ENCODE data around the gene PRR5L.

PRR5L gene

GRCh38 chr11:36372101-36372771 is 76.1 kb downstream of the PRR5L start:
- Mint-ChIP-seq H3K9me3 (no peaks in the 10 kb centered on the region), H3K4me3 (no peak overlapping the region), H3K4me1 (peaks cover 10% of the 10 kb centered on the region), H3K27ac (ENCODE audit: low read depth) (no peak overlapping the region), H3K36me3 (ENCODE audit: insufficient read depth) (peaks cover 8% of the 10 kb centered on the region), H3K27me3 (no peaks in the 10 kb centered on the region)
- DNase-seq (ENCODE audit: low spot score in 2 of 2) (no peak), ATAC-seq (replicated peaks; ENCODE audit: extremely low read depth, poor library complexity, severe bottlenecking) (no peak)

- no peak for ATAC-seq (replicated peaks; ENCODE audit: extremely low read depth, poor library complexity, severe bottlenecking)
- Mint-ChIP-seq H3K4me3 (no peak overlapping the region), H3K9me3 (no peaks in the 10 kb centered on the region), H3K27ac (ENCODE audit: low read depth) (no peak overlapping the region), H3K27me3 (no peaks in the 10 kb centered on the region), H3K4me1 (peaks cover 10% of the 10 kb centered on the region), H3K36me3 (ENCODE audit: insufficient read depth) (peaks cover 12% of the 10 kb centered on the region)
- no peak for DNase-seq (ENCODE audit: low spot score in 2 of 2)
Observed at GRCh38 chr11:36373016-36374010, 77.2 kb downstream of the PRR5L start.

- Mint-ChIP-seq H3K36me3 (ENCODE audit: insufficient read depth) (peaks cover 19% of the 10 kb centered on the region), H3K27ac (ENCODE audit: low read depth) (no peak overlapping the region), H3K27me3 (no peaks in the 10 kb centered on the region), H3K9me3 (no peaks in the 10 kb centered on the region), H3K4me3 (no peak overlapping the region), H3K4me1 (peaks cover 13% of the 10 kb centered on the region)
- DNase-seq (ENCODE audit: low spot score in 2 of 2), result no peak
- ATAC-seq (replicated peaks; ENCODE audit: extremely low read depth, poor library complexity, severe bottlenecking), result no peak
Observed at GRCh38 chr11:36374726-36375125, 78.6 kb downstream of the PRR5L start.

DNA sequence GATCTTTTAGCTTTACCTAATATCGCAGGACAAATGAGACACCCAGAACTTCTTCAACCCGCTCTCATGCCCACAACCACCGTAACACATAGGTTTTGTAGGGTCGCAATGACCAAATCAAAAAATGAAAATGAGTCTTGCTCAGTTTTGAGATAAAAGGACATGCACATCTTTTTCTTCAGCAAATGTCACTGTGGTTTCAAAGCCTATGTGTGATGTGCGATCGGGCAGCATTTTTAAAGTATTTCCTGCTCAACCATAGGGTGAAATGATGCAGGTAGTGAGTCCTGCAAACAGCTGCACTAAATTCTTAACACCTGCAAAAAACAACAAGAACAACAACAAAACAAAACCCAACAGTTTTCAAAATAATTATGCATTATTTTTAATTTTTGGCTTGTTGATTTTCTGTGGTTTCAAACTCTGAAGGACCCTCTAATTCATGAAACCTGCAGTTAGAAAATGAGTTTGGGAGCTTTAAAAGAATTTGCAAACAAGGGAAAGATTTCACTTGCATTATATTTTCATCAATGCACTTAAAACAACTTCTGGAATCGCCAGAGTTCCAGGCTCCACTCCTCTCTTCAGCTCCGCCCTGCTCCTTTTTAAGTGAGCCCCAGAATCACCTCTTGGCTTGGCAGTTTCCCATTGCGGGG is 79.4 kb downstream of the PRR5L start:
- Mint-ChIP-seq H3K27ac (ENCODE audit: low read depth) (peak overlapping the region; percentile 93), H3K4me1 (peaks cover 15% of the 10 kb centered on the region), H3K9me3 (no peaks in the 10 kb centered on the region), H3K27me3 (no peaks in the 10 kb centered on the region), H3K4me3 (peak overlapping the region; percentile 99), H3K36me3 (ENCODE audit: insufficient read depth) (peaks cover 24% of the 10 kb centered on the region)
- no peak for DNase-seq (ENCODE audit: low spot score in 2 of 2)
- ATAC-seq (replicated peaks; ENCODE audit: extremely low read depth, poor library complexity, severe bottlenecking), result peak; percentile 33

- Mint-ChIP-seq H3K4me3 (peak overlapping the region; percentile 99), H3K9me3 (no peaks in the 10 kb centered on the region)
- DNase-seq (ENCODE audit: low spot score in 2 of 2), result no peak
Observed at GRCh38 chr11:36376009-36376887, 80.2 kb downstream of the PRR5L start.

GRCh38 chr11:36376888-36377758 is 81.0 kb downstream of the PRR5L start:
- peak; percentile 51 to 66 for DNase-seq (ENCODE audit: low spot score in 2 of 2)

More at GRCh38 chr11:36376009-36376887, 80.2 kb downstream of the PRR5L start:
- Mint-ChIP-seq H3K4me1 (peaks cover 20% of the 10 kb centered on the region), H3K36me3 (ENCODE audit: insufficient read depth) (peaks cover 27% of the 10 kb centered on the region), H3K27me3 (no peaks in the 10 kb centered on the region), H3K27ac (ENCODE audit: low read depth) (peak overlapping the region; percentile 93)
- peak; percentile 2 for ATAC-seq (replicated peaks; ENCODE audit: extremely low read depth, poor library complexity, severe bottlenecking)

GRCh38 chr11:36377759-36378564 is 81.9 kb downstream of the PRR5L start:
- H3K27me3 Mint-ChIP-seq, result no peaks in the 10 kb centered on the region
- H3K27ac Mint-ChIP-seq (ENCODE audit: low read depth), result peak overlapping the region; percentile 93
- H3K4me3 Mint-ChIP-seq, result peak overlapping the region; percentile 99
- H3K4me1 Mint-ChIP-seq, result peaks cover 33% of the 10 kb centered on the region
- DNase-seq (ENCODE audit: low spot score in 2 of 2) (peak in 1 of 2 donors; percentile 13), ATAC-seq (replicated peaks; ENCODE audit: extremely low read depth, poor library complexity, severe bottlenecking) (peak; percentile 16)
- H3K9me3 Mint-ChIP-seq, result no peaks in the 10 kb centered on the region
- H3K36me3 Mint-ChIP-seq (ENCODE audit: insufficient read depth), result peaks cover 40% of the 10 kb centered on the region

More at GRCh38 chr11:36376888-36377758, 81.0 kb downstream of the PRR5L start:
- Mint-ChIP-seq H3K4me3 (peak overlapping the region; percentile 99), H3K27me3 (no peaks in the 10 kb centered on the region), H3K9me3 (no peaks in the 10 kb centered on the region), H3K4me1 (peaks cover 25% of the 10 kb centered on the region), H3K36me3 (ENCODE audit: insufficient read depth) (peaks cover 33% of the 10 kb centered on the region), H3K27ac (ENCODE audit: low read depth) (peak overlapping the region; percentile 93)
- ATAC-seq (replicated peaks; ENCODE audit: extremely low read depth, poor library complexity, severe bottlenecking), result peak; percentile 64

GRCh38 chr11:36379653-36380052 is 83.6 kb downstream of the PRR5L start:
- Mint-ChIP-seq H3K4me3 (peak overlapping the region; percentile 99), H3K9me3 (no peaks in the 10 kb centered on the region), H3K27ac (ENCODE audit: low read depth) (peak overlapping the region; percentile 93), H3K4me1 (peaks cover 50% of the 10 kb centered on the region), H3K27me3 (no peaks in the 10 kb centered on the region), H3K36me3 (ENCODE audit: insufficient read depth) (peaks cover 51% of the 10 kb centered on the region)
- ATAC-seq (replicated peaks; ENCODE audit: extremely low read depth, poor library complexity, severe bottlenecking) (no peak), DNase-seq (ENCODE audit: low spot score in 2 of 2) (no peak)

GRCh38 chr11:36380296-36381014 is 84.4 kb downstream of the PRR5L start:
- Mint-ChIP-seq H3K4me1 (peaks cover 58% of the 10 kb centered on the region), H3K9me3 (no peaks in the 10 kb centered on the region)

GRCh38 chr11:36381015-36381360 is 84.9 kb downstream of the PRR5L start:
- Mint-ChIP-seq H3K27me3 (no peaks in the 10 kb centered on the region), H3K4me1 (peaks cover 62% of the 10 kb centered on the region), H3K36me3 (ENCODE audit: insufficient read depth) (peaks cover 61% of the 10 kb centered on the region), H3K27ac (ENCODE audit: low read depth) (peak overlapping the region; percentile 93), H3K4me3 (peak overlapping the region; percentile 99), H3K9me3 (no peaks in the 10 kb centered on the region)
- DNase-seq (ENCODE audit: low spot score in 2 of 2) (no peak), ATAC-seq (replicated peaks; ENCODE audit: extremely low read depth, poor library complexity, severe bottlenecking) (peak; percentile 5)

More at GRCh38 chr11:36380296-36381014, 84.4 kb downstream of the PRR5L start:
- Mint-ChIP-seq H3K27me3 (no peaks in the 10 kb centered on the region), H3K27ac (ENCODE audit: low read depth) (peak overlapping the region; percentile 93), H3K36me3 (ENCODE audit: insufficient read depth) (peaks cover 58% of the 10 kb centered on the region), H3K4me3 (peak overlapping the region; percentile 99)
- ATAC-seq (replicated peaks; ENCODE audit: extremely low read depth, poor library complexity, severe bottlenecking), result no peak
- no peak for DNase-seq (ENCODE audit: low spot score in 2 of 2)
